GM12801 (cell line): ENCODE results near the gene PRKCH.

ENCODE experiments used
- TF ChIP-seq, protein P1 (sequence below): IDR thresholded peaks from one replicate; pipeline ENCODE4 v1.5.1; 2011; ENCODE audit warnings: control low read depth; ENCODE audit not compliant: insufficient read length; ENCODE audit errors: extremely low read depth

Gene PRKCH

DNA sequence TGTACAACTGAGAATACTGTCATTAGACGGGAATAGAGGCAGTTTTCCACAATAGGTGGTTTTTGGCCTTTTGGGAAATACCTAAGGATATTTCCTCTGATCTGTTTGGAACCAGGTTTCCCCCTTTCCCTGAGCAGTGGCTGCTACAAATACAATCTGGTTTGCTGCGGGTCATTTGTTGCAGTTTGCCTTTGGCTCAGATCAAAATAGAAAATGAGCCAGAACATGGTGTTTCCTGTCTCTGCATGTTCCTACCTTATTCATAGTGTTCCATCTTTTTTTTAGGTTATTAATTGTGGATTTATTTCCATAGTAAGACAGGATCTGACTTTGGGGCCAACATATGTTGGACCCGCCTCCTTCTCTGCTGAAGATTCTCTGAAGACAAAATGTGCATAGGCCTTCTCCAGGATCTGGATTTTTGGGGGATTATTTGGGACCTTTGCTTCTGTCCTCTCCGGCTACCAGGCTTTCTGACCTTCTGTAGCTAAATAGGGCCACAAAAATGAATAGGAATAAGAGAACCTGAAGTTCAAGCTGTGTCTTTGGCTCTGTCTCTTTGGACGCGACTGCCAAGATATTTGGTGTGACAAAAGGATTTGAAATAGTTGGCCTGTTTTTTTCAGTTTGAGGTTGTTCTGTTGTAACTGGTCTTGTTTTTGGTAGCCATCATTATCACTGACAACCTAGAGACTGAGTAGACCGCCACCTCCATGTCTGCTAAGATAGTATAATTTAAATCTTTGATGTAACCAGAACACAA is 146.9 kb downstream of the PRKCH start:
- TF ChIP-seq, protein P1, sequence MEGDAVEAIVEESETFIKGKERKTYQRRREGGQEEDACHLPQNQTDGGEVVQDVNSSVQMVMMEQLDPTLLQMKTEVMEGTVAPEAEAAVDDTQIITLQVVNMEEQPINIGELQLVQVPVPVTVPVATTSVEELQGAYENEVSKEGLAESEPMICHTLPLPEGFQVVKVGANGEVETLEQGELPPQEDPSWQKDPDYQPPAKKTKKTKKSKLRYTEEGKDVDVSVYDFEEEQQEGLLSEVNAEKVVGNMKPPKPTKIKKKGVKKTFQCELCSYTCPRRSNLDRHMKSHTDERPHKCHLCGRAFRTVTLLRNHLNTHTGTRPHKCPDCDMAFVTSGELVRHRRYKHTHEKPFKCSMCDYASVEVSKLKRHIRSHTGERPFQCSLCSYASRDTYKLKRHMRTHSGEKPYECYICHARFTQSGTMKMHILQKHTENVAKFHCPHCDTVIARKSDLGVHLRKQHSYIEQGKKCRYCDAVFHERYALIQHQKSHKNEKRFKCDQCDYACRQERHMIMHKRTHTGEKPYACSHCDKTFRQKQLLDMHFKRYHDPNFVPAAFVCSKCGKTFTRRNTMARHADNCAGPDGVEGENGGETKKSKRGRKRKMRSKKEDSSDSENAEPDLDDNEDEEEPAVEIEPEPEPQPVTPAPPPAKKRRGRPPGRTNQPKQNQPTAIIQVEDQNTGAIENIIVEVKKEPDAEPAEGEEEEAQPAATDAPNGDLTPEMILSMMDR, result no peak

DNA sequence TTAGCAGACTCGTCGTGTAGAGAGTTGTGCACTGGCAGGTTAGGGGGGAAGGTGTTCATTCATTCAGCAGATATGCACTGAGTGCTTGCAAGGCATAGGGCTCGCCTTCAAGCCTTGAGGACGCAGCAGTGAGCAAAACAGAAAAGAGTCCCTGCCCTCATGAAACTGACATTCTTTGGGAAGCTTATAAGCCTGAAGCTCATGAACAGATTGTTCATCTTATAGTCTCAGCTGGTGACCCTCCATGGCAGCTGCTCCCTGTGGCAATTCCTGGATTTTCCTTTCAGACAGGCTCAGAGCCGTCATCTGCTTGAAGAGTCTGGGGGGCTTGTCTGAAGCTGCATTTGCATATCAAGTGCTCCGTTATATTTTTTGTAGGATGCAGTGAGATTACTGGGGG is 148.4 kb downstream of the PRKCH start:
- TF ChIP-seq, protein P1, result no peak

DNA sequence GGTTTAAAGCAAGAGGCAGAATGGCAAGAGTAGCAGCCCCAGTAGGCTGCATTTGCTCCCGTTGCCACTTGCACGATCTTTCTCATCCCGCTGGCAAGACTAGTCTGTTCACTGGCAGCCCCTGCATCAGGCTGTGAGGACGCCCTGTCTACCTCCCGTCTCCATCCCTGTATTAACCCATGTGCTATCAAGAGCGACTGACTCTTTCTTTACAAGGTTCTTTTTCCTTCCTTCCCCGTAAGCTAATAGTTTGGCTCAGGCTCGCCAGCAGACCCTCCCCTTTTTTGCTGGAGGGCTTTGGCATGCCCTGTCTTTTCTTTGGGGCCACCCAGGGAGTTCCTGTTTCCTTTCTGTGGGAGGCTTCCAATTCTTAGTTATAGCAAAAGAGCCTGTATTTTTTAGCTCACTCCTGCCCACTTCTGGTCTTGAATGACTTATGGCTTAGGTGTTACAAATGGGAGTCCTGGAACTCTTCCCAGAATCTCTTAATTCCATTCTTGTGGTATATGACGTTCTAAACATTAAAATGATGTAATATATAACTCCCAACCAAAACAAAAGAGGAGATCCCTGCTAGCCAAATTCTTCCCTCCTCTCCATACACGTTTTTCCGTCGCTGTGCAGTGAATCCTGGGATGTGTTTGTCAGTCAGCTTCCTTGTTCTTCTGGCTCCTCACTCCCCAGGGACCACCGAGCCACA is 149.0 kb downstream of the PRKCH start:
- TF ChIP-seq, protein P1, result no peak

DNA sequence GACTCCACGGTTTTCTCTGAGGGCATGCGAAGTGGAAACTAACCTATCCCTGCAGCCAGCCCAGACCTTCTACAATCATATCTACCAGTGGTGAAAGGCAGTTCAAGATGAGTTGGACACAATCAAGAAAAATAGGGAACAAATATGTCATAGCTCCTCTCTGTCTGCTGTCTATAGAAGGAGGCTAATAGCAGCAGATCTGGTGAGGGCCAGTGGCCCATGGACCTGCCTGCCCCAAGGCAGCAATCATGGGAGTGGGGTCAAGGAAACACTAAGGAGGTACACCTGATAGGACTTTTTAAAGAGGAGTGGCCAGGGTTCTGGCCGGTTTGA is 149.5 kb downstream of the PRKCH start:
- TF ChIP-seq, protein P1, result no peak

DNA sequence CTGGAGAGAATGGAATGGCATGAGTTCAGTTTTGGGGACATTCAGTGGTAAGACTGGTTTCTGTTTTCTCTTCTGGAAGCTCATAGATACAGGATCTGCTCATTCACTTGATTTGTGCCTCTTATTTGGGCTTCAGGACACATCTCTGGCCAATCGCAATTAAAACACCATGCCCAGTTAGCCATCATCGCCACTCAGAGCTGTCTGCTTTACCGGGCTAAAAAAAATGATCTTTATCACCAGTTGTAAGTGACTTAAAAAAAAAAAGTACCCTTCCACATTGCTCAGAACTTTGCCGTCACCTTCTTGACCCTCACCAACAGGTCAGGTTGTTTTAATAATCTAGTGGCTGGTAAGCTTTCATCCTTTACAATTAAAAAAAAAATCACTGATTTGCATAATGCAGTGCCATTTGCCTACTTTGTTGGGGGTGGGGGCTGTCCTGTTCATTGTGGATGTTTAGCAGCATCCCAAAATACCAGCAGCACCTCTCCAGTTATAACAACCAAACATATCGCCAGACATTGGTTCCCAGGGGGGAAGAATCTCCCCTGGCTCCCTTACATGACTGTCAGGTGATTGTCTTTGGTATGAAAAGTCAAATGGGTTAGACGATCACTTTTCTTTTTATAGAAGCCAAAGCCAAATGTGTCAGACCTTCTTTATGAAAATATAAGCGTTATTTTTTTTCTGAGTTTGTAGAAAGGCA is 150.1 kb downstream of the PRKCH start:
- TF ChIP-seq, protein P1, result no peak

DNA sequence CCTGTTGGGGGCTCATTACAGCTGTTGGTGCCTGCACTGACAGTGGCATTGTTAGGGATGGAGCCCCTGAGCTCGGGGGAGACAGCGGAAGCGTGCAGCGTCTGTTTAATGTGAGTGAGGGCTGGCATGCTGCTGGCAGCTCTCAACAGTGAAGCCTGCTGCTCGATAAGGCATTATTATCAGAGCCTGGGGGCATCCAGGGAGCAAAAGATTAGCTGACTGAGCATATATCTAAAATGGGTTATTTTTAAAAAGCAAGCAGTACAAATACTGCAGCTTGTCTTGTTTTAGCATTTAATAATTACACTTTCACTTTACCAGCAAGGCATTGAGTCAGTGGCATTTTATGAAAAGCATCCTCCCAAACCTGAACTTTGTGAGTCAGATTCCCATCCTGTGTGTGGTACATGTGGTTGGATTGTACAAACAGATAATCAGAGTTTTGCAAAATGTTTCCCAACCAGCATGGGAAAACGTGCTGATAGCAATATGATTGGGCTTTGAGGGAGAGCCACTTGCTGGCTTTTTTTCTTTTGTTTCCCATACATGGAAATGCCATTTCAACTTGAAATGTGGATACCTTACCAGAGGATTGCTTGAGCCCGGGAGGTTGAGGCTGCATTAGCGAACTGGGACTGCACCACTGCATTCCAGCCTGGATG is 150.8 kb downstream of the PRKCH start:
- TF ChIP-seq, protein P1, result no peak

DNA sequence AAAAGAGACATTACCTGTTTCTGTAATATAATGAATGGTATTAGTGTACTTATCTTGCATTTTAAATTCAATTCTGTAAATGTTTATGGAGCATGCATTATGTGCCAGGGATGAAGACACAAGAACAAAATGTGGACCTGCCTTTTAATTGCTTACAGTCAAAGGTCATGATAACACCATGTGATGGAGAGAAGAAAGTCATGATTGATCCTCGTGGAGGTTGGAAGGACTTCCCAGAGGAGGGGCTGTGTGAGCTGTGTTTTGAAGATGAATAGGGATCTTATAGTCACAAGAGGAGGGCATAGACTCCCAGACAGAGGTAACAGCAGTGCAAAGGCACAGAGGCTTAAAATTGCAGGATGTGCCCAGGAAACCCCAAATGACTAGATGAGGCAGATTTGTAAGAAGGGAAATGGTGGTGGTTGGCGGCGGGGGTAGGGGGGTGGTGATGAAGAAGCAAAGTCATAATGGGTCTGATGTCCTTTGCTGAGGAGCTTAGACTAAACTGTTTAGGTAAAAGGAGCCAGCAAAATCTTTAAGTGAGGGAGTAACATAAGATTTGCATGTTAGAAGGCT is 151.5 kb downstream of the PRKCH start:
- TF ChIP-seq, protein P1, result no peak
